Calu3 (cell line): Measurements from ENCODE around the gene TP53I13. TPM values are rescaled to one million over a fixed set of nuclear protein-coding genes. Genes with fewer than 3 reads are reported as not detected.
A peak's percentile ranks its signal among the peaks of the same experiment; 100 is the strongest.

Source experiments
- BruUV-seq: library from RNA; stranded (reverse); fragments of 400-500 nt; replicated peaks from 2 replicates; lab custom pipeline; 2021; lab: Mats Ljungman, UMichigan
- CTCF ChIA-PET: fragments of 300-600 bp; sonication (Branson Sonifier 250); formaldehyde crosslinking; loops from one replicate; lab custom pipeline; 2022; ENCODE audit warnings: antibody characterized with exemption; lab: Charles Lee
- DNase-seq: peaks from one replicate; pipeline ENCODE4 v3.0.0; 2022
- H3K27ac Mint-ChIP-seq: one replicate; pipeline ENCODE4 v1.8.0; 2022; ENCODE audit warnings: mixed read lengths; ENCODE audit not compliant: unreplicated experiment
- H3K27me3 Mint-ChIP-seq: one replicate; pipeline ENCODE4 v1.8.0; 2022; ENCODE audit warnings: mixed read lengths; ENCODE audit not compliant: unreplicated experiment
- H3K36me3 Mint-ChIP-seq: one replicate; pipeline ENCODE4 v1.8.0; 2022; ENCODE audit warnings: mild to moderate bottlenecking, moderate library complexity, mixed read lengths; ENCODE audit not compliant: insufficient read depth, unreplicated experiment
- H3K4me1 Mint-ChIP-seq: one replicate; pipeline ENCODE4 v1.8.0; 2022; ENCODE audit warnings: mild to moderate bottlenecking, low read depth, mixed read lengths; ENCODE audit not compliant: unreplicated experiment
- H3K4me3 Mint-ChIP-seq: one replicate; pipeline ENCODE4 v1.8.0; 2022; ENCODE audit warnings: mild to moderate bottlenecking, low read depth, moderate library complexity, mixed read lengths; ENCODE audit not compliant: unreplicated experiment
- H3K9me3 Mint-ChIP-seq: one replicate; pipeline ENCODE4 v1.8.0; 2022; ENCODE audit warnings: low read depth, mixed read lengths; ENCODE audit not compliant: unreplicated experiment
- CTCF ChIP-seq: fragments of 200-600 bp; IDR thresholded peaks from one replicate; pipeline ENCODE4 v1.8.0; 2022; ENCODE audit warnings: antibody characterized with exemption; ENCODE audit not compliant: unreplicated experiment
- intact Hi-C: fragments of 100-400 bp; cut with micrococcal nuclease; formaldehyde crosslinking; loops from one replicate; pipeline ENCODE4 v1.10.0; 2022; ENCODE audit not compliant: unreplicated experiment
- total RNA-seq: library from RNA; stranded (reverse); gene quantifications from 2 replicates; pipeline ENCODE4 v1.2.3, GENCODE V29; 2022

Gene TP53I13
- total RNA-seq, 1 experiment from 2014 or later = 35.1 TPM

- Mint-ChIP-seq H3K4me1 (no peaks in the 10 kb centered on the region), H3K9me3 (no peaks in the 10 kb centered on the region), H3K36me3 (peaks cover 56% of the 10 kb centered on the region), H3K4me3 (peak overlapping the region; percentile 85), H3K27me3 (no peaks in the 10 kb centered on the region), H3K27ac (peak overlapping the region; percentile 82)
- CTCF ChIA-PET = interaction anchor here (0.7 to 2.4 kb wide), 6 partner anchors 9 to 196 kb away, joined by 3 to 12 read pairs (median 3); no protein-coding TSS in a partner anchor
- DNase-seq = peak; percentile 59
- BruUV-seq = TSS peak; percentile 17
- intact Hi-C loops = no loop called here
- peak; percentile 43 for TF ChIP-seq CTCF
These were observed 2.6 kb upstream of the TP53I13 start for GRCh38 chr17:29565643-29566472.

GRCh38 chr17:29566473-29567303 lies 1.8 kb upstream of the TP53I13 start, which contains the start of gene ABHD15:
Gene ABHD15, minus strand, starts transcription at chr17:29567037. Its CDS starts 71 bp downstream, at chr17:29566966.
- H3K4me3 Mint-ChIP-seq = peak within 1 kb of the TSS; percentile 85
- peak; percentile 85 for DNase-seq
- no peaks in the 10 kb centered on the region for H3K27me3 Mint-ChIP-seq
- BruUV-seq = no TSS peak
- no peaks in the 10 kb centered on the region for H3K9me3 Mint-ChIP-seq
- intact Hi-C loops = no loop called here
- no peaks in the 10 kb centered on the region for H3K4me1 Mint-ChIP-seq
- CTCF ChIA-PET = interaction anchor here (1.0 to 2.4 kb wide), 6 partner anchors 8 to 51 kb away, joined by 3 to 12 read pairs (median 4); no protein-coding TSS in a partner anchor
- no peak for TF ChIP-seq CTCF
- H3K36me3 Mint-ChIP-seq = peaks cover 56% of the 10 kb centered on the region
- peak within 1 kb of the TSS; percentile 82 for H3K27ac Mint-ChIP-seq

- TF ChIP-seq CTCF = no peak
- H3K4me3 Mint-ChIP-seq = peak overlapping the region; percentile 85
These were observed 1.3 kb upstream of the TP53I13 start for GRCh38 chr17:29567304-29567553.

GRCh38 chr17:29567554-29568330 lies 759 bp upstream of the TP53I13 start:
- CTCF ChIA-PET = interaction anchor here (0.6 to 2.6 kb wide), 4 partner anchors 24 to 825 kb away, joined by 4 to 7 read pairs (median 5); no protein-coding TSS in a partner anchor
- no peaks in the 10 kb centered on the region for H3K9me3 Mint-ChIP-seq
- H3K27me3 Mint-ChIP-seq = no peaks in the 10 kb centered on the region
- H3K36me3 Mint-ChIP-seq = peaks cover 47% of the 10 kb centered on the region
- BruUV-seq = no TSS peak
- no peaks in the 10 kb centered on the region for H3K4me1 Mint-ChIP-seq
- peak; percentile 60 for TF ChIP-seq CTCF
- peak overlapping the region; percentile 85 for H3K4me3 Mint-ChIP-seq
- peak overlapping the region; percentile 72 for H3K27ac Mint-ChIP-seq
- peak; percentile 83 for DNase-seq
- intact Hi-C loops = no loop called here

More at GRCh38 chr17:29567304-29567553, 1.3 kb upstream of the TP53I13 start:
- CTCF ChIA-PET = interaction anchor here (1.0 to 1.4 kb wide), 3 partner anchors 11 to 30 kb away, joined by 3 to 5 read pairs (median 5); no protein-coding TSS in a partner anchor
- DNase-seq = no peak
- H3K4me1 Mint-ChIP-seq = no peaks in the 10 kb centered on the region
- H3K9me3 Mint-ChIP-seq = no peaks in the 10 kb centered on the region
- BruUV-seq = no TSS peak
- H3K36me3 Mint-ChIP-seq = peaks cover 52% of the 10 kb centered on the region
- no peaks in the 10 kb centered on the region for H3K27me3 Mint-ChIP-seq
- H3K27ac Mint-ChIP-seq = peak overlapping the region; percentile 72
- intact Hi-C loops = no loop called here
